Activated CD8-positive, alpha-beta memory T cell treated with anti-CD3 and anti-CD28 coated beads, Interleukin-2, amount 50 U/mL, for 48 hours (primary cell): ENCODE results near the gene DCP1B.

Experiments
- DNase-seq: peaks from one replicate; pipeline ENCODE4 v3.0.0-alpha.2; 2020

Gene DCP1B

DNA sequence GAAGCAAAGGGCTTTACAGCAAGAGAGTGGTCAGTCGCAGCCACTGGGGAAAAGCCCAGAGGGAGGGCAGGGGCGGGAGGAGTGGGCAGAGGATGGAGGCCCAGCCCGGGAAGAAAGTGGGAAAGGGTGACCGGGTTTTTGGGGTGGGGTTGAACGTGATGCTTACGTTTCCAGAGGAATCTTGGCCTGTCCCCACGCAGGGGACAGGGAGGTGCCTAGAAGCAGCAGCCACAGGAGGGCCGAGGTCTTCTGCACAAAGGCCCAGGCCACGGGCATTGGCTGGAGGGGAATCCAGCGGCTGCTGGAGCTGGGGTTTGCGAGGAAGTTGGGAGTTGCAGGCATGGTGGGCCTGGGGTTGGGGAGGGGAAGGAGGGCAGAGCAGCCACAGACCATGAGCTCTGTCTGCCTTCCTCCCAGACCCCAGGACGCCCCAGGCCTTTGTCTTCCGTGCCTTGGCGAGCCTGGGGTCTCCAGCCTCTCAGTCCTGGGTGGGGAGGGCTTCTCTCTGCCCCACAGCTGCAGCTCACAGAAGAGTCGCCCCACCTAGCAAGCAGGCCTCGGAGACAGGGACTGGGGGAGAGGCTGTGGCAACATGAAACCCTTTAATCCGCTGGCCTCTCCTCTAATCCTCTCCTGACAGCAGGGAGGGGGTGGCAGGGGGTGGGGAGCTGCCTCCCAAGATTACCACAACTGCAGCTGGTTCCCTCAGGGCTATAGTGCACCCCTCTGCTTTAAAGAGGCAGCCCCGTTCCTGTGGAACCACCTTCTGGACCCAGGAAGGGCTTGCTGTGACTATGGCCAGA, 86.0 kb downstream of the DCP1B start, which contains the start of gene CACNA2D4:
Gene CACNA2D4, minus strand, starts transcription at position 572 of the 803 bp plus-strand sequence. Its CDS starts 179 bp downstream, at position 393.
- DNase-seq, result peak; percentile 30

DNA sequence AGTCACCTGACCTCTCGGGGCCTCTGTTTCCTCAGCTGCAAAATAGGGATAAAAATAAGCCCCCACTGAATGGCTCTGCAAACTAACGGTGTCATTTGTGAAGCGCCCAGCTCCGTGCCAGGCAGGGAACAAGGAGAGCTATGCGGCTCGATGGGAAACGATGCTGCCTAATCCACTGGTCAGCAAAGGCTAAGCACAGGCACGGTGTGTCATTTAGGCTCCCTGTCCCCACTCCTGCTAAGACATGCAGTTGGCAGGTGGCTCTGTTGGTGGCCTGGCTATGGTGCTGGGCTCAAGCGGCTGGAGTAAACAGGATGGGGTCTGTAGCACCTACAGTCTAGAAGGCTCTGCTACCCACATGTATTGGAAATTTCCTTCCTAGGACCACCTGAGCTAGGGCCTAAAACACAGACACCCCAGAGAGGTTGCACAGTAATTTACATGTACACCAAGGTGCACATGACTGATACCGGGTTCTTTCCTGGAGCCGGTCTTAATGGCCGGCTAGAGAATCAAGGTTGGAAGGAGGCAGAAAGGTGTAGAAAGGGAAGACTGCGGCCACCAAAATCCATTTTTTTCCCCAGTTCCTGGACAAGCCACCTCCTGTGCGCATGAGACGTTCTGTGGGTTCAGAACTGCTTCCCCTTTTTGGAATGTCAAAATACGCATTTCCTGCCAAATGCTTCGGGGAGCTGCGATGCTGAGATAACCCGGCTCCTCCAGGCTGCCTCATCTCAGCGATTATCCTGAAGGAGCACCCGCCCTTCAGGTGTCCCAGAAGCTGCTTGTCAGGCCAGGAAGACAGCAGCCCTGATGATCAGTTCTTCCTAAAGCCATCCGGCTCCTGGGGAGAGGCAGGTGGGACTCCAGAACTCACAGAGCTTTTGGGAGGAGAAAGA, 86.8 kb downstream of the DCP1B start:
- peak; percentile 35 for DNase-seq

DNA sequence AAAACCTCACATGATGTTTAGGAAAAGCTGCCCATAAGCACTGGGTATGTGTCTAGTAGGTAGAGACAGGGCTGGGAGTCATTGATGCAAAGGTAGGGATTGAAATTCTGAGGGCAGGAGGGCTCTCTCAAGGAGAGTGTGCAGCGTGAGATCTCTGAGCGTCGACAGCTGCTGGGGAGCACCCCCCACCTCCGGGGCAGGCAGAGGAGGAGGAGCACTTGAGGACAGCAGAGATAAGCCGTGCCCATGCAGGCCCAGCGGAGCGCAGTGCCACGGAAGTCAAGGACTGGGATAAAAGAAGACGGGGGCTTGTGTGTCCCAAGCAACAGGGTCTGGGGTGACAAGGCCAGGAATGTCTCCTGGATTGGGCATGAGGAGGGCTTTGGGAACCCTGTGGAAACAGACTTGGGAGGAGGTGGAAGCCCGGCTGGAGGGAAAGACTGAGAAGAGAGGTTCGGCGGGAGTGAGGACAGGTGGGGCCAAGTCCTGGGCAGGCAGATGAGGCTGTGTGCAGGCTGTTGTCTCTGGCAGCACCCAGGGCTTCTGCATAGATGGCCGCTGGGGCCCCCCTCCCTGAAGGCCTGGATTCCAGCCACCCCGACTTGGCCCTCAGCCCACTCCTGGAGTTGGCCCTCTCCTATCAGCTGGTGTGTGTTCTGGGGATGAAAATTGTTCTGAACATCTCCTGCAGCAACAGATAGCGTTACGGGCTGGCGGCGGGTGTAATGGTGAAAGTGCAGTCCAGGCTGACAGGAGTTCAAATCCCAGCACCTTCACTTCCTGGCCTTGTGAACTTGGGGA, 87.7 kb downstream of the DCP1B start:
- peak; percentile 42 for DNase-seq

DNA sequence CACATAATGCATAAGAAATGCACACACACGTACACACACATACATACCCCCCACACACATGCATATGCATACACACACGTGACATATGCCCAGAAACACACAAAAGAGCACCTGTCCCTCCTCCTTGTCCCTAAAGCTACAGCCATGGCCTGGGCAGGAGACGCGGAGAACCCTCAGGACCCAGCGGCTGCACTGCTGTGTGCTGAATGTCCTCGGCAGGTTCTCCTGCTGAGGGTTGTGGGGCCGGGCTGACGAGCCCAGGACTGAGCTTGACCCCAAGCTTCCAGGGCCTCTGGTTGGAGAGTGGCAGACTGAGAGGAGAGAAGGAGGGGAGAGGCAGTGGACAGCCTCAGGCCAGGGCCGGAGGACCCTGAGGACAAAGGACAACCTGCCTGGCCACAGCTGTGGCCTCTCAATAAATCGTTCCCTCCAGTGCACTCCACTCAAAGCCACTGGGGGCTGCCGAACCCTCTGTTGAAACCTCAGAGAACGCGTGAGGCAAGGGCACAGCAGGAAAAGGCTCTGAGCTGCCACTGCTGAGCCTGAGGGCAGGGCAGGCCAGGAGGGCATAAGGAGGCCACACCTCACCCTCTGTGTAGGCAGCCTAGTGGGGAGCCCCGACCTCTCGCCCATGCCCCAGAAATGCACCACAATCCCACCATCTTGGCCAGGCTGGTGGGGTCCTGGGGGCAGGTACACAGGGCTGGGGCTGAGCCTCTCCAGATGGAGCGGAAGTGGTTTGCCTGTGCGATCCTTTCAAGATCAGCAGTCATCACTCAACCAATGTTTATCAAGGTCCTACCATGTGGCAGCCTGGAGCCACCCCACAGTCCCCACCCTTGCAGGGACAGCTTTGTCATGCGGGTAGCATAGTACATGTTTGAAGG, 88.9 kb downstream of the DCP1B start:
- DNase-seq, result peak; percentile 61

DNA sequence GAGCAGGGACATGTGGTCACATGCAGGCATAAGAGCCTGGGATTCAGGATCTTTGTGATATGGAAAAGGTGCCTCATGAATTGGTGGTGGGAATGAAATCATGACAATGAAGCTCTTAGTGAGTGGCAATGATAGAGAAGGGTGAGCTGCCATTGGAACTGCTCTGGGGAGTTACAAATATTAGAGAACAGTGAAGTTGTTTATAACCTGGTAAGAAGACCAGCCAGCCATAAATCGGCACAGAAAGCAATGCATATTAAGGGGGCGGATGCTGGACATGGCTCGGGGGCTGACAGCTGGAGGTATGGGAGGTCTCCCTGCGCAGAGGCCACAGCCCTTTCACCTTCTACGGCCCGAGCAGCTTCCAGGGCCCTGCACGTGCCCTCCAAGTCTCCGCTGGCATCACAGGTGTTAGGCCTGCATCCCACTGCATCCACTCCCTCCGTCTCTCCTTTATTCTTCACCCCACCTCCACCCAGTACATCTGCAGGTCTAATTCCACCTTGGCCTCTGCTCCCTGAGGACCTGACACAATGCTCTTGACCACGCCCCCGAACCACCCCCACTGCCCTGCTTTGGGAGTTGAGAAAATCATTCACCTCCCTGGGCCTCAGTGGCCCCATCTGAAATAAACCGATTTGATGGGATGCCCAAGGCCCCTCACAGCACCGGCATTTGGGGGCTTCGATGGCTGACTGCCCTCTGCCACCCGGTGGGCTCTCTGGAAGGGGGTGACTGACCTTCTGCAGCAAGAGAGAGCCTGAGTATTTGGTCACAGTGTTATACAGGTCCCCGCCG, 89.9 kb downstream of the DCP1B start:
- DNase-seq, result peak; percentile 35

DNA sequence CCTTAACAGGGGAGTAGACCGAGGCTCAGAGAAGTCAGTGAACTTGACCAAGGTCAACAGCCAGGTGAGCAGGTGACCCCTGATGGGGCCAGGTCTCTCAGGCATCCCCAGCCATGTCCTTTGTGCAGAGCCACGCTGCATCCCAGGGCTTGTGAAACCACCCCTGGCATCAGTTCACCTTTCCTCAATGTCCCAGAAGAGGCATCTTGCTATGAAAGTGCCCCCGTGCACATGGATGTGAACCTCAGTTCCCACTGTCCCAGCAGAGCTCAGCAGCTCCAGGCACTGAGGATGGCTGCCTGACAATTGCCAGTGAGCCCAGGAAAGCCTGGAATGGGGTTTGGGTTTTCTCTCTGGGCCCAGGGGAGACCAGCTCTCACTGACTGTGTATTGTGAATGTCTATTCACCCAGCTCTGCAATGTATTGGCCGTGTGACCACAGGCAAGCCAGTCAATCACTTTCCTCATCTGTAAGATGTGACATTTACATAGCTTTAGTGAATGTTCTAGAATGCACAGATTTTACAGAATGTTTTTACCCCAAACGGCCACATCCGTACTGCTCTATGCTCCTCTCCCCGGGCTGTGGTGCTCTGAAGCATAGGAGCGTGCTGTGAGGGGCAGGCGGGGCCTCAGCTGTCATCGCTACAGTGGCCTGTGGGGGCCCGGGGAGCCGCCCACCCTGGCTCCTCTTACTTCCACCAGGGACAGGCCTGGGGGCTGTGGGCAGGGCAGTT, 90.7 kb downstream of the DCP1B start:
- DNase-seq, result peak; percentile 18

DNA sequence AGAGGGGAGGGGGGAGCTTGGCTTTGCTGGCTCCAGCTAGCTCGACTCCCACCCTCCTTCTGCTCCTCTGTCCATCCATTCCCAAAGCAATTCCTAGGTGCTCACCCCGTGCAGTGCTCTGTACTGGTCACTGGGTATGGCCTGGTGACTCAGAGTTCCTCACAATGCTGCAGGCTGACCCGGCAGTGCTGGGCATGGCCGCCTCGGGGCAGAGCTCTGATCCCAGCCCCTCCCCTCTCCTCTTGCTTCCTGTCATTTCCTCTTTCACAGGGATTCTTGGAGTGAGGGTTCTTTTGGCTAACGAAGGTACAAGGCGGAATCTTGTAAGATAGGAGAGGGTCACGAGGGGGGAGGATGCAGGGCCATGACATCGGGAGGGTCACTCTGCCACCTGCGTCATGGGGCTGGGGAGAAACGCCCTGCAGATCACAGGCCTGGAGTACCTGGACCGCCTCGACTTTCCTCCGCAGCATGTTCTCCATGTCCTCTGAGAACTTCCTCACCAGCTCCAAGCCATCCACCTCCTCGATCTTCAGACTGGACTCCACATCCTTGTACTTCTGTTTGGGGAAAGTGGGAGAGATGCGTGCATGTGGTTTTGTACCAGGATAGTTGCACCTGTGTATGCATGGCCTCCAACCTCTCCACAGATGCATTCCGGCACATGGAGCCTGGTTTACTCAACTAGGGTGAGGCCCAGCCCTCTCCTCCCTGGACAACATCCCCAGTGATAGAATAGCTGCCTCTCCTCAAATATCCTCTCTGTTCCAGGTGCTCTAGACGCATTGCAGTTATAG, 91.5 kb downstream of the DCP1B start:
- DNase-seq, result peak; percentile 18

DNA sequence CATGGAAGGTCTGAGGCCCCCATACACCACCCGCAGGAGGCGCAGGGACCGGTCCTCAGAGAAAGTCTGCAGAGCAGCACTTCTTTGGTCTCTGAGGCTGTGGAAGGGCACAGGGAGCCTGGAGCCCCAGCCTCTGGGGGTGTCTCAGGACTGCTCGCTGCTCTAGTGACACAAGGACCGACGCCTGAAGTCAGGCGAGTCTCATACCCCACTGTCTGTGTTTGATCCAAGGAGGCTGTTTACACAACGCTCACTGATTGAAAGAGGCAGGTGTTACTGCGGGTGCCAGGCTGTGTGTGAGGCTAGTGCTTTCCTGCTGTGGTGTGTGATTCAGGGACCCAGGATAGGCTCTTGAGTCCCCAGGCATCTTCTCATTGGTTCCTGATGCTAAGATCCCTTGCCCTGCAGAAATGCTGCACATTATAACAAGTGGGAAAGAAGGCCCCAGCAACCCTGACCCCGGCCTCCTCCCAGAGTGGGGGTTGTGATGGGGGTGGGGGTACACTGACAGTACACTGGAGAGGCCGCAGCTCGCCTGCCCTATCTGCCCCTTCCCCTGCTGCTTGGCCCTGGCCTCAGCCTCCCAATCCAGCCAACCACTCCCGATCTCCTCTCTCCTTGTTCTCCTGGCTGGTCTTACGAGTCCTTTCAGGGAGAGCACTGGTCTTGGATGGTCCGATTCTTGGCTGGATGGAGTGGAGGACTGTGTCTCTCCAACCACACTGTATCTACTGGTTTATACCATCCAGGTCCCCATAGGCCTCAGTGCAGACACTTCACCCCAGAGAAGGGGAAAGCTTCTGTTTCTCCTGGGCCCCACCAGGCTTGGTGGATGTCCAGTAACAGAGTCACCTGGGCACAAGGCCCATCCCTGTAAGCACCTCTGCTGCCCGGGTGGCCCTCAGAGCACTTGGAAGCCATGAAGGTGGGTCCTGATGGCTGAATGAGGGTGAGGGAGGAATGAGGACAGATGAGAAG, 92.4 kb downstream of the DCP1B start:
- DNase-seq, result peak; percentile 32

DNA sequence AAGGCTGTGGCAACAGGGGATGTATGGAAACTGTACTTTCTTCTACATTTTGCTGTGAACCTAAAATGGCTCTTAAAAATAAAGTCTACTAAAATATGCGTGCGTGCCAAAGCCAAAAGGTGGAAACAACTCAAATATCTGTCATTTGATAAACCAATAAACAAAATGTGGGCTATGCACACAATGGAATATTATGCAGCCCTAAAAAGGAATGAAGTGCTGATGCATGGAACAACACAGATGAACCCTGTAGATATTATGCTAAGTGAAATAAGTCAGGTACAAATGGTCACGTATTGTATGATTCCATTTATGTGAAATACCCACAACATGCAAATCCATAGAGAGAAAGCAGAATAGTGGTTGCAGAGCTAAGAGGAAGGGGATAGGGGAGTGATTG, 93.8 kb downstream of the DCP1B start:
- no peak for DNase-seq

DNA sequence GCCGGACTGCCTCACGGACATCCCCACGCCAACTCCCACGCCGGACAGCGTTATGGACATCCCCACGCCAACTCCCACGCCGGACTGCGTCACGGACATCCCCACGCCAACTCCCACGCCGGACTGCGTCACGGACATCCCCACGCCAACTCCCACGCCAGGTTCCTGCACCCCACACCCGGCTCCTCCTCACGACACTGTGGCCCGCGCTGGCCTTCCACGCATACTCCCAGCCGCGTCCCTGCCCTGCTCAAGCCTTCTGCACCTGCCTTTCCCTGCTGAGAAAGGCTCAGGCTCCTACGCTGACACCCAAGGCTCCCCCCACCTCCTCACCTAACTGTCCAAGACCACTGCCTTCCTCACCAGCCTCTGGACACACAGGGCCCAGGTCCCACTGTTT, 95.5 kb downstream of the DCP1B start:
- DNase-seq, result peak; percentile 25

DNA sequence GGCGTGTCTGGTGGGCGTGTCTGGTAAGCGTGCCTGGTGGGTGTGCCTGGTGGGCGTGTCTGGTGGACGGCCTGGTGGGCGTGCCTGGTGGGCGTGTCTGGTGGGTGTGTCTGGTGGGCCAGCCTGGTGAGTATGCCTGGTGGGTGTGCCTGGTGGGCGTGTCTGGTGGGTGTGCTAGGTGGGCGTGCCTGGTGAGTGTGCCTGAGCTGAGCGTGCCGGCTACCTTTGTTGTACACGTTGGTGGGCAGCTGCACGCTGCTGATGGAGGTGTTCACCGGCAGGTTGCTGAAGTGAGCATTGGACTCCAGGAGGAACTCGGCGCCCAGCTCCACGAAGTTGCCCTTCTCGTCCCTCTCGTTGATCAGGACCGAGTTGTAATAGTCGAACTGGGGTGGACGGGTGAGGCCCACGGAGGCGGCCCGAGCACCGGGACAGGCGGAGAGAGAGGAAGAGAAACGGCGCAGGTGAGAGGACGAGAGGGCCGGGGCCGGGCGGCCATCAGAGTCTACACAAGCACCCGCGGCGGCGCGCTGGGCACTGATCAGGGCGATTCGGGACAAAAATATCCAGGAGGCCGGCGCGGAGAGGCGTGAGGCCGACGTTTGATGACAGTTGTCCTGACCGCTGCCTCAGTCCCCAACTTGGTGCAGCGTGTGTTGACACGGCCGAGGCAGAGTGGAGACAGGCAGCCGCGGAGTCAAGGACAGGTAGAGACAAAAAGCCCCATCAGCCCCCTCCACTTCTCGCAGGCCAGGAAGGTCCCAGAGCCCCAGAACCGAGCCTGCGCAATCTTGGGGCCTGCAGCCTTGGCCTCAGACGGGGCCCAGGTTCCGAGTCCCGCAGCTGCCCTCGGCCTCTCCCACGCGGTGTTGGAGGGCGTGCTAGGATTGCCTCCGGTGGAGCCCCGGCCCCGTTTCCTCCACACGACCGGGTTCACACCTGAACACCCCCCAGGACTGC, 96.3 kb downstream of the DCP1B start:
- DNase-seq, result peak; percentile 60

DNA sequence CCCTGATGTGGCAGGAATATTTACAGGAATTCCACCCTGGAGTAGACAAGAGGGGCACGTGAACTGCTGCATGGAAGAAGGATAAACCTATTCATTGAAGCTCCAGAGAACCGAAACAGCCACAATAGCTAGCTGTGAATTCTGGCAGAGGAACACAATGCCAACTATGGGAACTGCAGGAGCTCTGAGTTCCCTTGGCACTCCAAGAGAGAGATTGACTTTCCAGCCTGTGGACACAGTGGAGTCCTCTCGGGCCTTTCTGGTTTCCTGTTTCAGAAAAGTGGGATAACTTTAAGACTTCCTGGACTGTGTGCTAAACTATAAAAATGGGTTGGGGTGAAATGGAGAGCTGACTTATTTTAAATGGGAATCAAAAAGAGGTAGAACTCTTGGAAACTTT, 97.7 kb downstream of the DCP1B start:
- no peak for DNase-seq

DNA sequence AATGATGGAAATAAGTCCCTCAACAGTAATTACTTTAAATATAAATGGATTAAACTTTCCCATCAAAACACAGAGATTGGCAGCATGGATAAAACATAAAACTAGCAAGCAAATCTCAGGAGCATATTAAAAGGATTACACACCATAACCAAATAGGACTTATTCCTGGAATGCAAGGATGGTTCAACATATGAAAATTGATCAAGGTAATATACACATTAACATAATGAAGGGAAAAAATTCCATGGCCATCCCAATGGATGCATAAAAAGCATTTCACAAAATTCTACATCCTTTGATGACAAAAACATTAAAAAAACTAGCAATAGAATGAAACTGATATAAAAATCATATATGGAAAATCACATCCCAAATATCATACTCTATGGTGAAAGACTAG, 99.4 kb downstream of the DCP1B start:
- no peak for DNase-seq

DNA sequence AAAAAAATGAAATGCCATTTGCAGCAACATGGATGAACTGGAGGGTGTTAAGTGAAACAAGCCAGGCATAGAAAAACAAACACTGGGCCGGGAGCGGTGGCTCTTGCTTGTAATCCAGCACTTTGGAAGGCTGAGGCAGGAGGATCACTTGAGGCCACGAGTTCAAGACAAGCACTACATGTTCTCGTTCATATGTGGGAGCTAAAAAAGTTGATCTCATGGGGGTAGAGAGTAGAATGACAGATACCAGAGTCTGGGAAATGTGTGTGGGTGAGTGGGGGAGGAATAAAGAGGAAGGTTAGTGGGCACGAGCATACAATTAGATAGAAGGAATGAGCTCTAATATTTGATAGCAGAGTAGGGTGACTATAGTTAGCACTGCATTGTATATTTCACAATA, 107.3 kb downstream of the DCP1B start:
- peak; percentile 10 for DNase-seq
